Stimulated activated CD4-positive, alpha-beta T cell treated with anti-CD3 and anti-CD28 coated beads, Interleukin-2, amount 100 ng/mL, for 4 hours (primary cell): ENCODE measurements around the gene PCDHGA5.
"Not testable (repeated sequence)": the region's sequence is repeated elsewhere in the genome, so short reads cannot be mapped to it uniquely, and the experiment has no call there.

Source experiments
- DNase-seq: peaks from one replicate; pipeline ENCODE4 v3.0.0-alpha.2; 2020; ENCODE audit warnings: low read depth

The PCDHGA5 gene

GRCh38 chr5:141363952-141364660, at the start of gene PCDHGA5:
Gene PCDHGA5 (plus strand): TSS chr5:141364162. CDS start chr5:141364331, 169 bp downstream.
- no peak for DNase-seq

GRCh38 chr5:141316963-141317362, 47.0 kb upstream of the PCDHGA5 start:
- not testable (repeated sequence) for DNase-seq

GRCh38 chr5:141319202-141319601, 44.8 kb upstream of the PCDHGA5 start:
- no peak for DNase-seq

- DNase-seq = no peak
Measured at GRCh38 chr5:141319699-141320098, 44.3 kb upstream of the PCDHGA5 start.

GRCh38 chr5:141320225-141321169, 43.5 kb upstream of the PCDHGA5 start, which contains the start of gene TAF7:
Gene TAF7 (minus strand): TSS chr5:141320784. CDS start chr5:141320044, 740 bp downstream.
- peak; percentile 88 for DNase-seq

- DNase-seq = no peak
Measured at GRCh38 chr5:141322261-141322660, 41.7 kb upstream of the PCDHGA5 start.

- peak; percentile 52 for DNase-seq
Measured at GRCh38 chr5:141326088-141326854, 37.7 kb upstream of the PCDHGA5 start.

- DNase-seq = no peak
Measured at GRCh38 chr5:141328231-141328630, 35.7 kb upstream of the PCDHGA5 start.

GRCh38 chr5:141330299-141331080, 33.5 kb upstream of the PCDHGA5 start, which contains the start of gene PCDHGA1:
Gene PCDHGA1 (plus strand): TSS chr5:141330514.
- DNase-seq = no peak

- DNase-seq = not testable (repeated sequence)
Measured at GRCh38 chr5:141332571-141332970, 31.4 kb upstream of the PCDHGA5 start.

- DNase-seq = no peak
Measured at GRCh38 chr5:141338538-141339306, 25.2 kb upstream of the PCDHGA5 start, which contains the start of gene PCDHGA2. Gene PCDHGA2 (plus strand): TSS chr5:141338760.

- DNase-seq = not testable (repeated sequence)
Measured at GRCh38 chr5:141340781-141341354, 23.1 kb upstream of the PCDHGA5 start.

GRCh38 chr5:141342773-141343172, 21.2 kb upstream of the PCDHGA5 start:
- no peak for DNase-seq

GRCh38 chr5:141343242-141343952, 20.6 kb upstream of the PCDHGA5 start, which contains the start of gene PCDHGA3:
Gene PCDHGA3 (plus strand): TSS chr5:141343829. CDS start chr5:141344034, 205 bp downstream.
- DNase-seq = no peak

- no peak for DNase-seq
Measured at GRCh38 chr5:141343953-141344463, 20.0 kb upstream of the PCDHGA5 start.

- no peak for DNase-seq
Measured at GRCh38 chr5:141345327-141345726, 18.6 kb upstream of the PCDHGA5 start.

GRCh38 chr5:141346017-141346416, 17.9 kb upstream of the PCDHGA5 start:
- DNase-seq = not testable (repeated sequence)

GRCh38 chr5:141349917-141350619, 13.9 kb upstream of the PCDHGA5 start, which contains the start of gene PCDHGB1:
Gene PCDHGB1 (plus strand): TSS chr5:141350099. CDS start chr5:141350261, 162 bp downstream.
- DNase-seq = no peak
